WTC11 (cell line): ENCODE data around the gene PAX8.

Experiments
- RELA ChIP-seq: sonication (generic); formaldehyde crosslinking; IDR thresholded peaks from 2 replicates; pipeline ENCODE4 v1.8.1; 2022; ENCODE audit warnings: missing genetic modification reagents, mild to moderate bottlenecking, borderline replicate concordance
- SP1 ChIP-seq: sonication (generic); formaldehyde crosslinking; conservative IDR thresholded peaks from 2 replicates; pipeline ENCODE4 v1.8.1; 2022; ENCODE audit warnings: missing genetic modification reagents
- TEAD4 ChIP-seq: sonication (generic); formaldehyde crosslinking; IDR thresholded peaks from 2 replicates; pipeline ENCODE4 v1.8.0; 2022; ENCODE audit warnings: mild to moderate bottlenecking, missing genetic modification reagents
- USF2 ChIP-seq: sonication (generic); formaldehyde crosslinking; IDR thresholded peaks from 2 replicates; pipeline ENCODE4 v1.8.1; 2023; ENCODE audit warnings: mild to moderate bottlenecking, missing genetic modification reagents, moderate library complexity
- ZNF263 ChIP-seq: sonication (generic); formaldehyde crosslinking; IDR thresholded peaks from 2 replicates; pipeline ENCODE4 v1.8.1; 2022; ENCODE audit warnings: low read depth, mild to moderate bottlenecking, moderate library complexity, missing genetic modification reagents
- TF ChIP-seq, protein P1 (sequence below): sonication (generic); formaldehyde crosslinking; IDR thresholded peaks from 2 replicates; pipeline ENCODE4 v1.8.1; 2022; ENCODE audit warnings: low read depth, missing genetic modification reagents, borderline replicate concordance
- TF ChIP-seq, protein P2 (sequence below): fragments of 200-600 bp; IDR thresholded peaks from 2 replicates; pipeline ENCODE4 v1.8.0; 2022; ENCODE audit warnings: antibody characterized with exemption

DNA sequence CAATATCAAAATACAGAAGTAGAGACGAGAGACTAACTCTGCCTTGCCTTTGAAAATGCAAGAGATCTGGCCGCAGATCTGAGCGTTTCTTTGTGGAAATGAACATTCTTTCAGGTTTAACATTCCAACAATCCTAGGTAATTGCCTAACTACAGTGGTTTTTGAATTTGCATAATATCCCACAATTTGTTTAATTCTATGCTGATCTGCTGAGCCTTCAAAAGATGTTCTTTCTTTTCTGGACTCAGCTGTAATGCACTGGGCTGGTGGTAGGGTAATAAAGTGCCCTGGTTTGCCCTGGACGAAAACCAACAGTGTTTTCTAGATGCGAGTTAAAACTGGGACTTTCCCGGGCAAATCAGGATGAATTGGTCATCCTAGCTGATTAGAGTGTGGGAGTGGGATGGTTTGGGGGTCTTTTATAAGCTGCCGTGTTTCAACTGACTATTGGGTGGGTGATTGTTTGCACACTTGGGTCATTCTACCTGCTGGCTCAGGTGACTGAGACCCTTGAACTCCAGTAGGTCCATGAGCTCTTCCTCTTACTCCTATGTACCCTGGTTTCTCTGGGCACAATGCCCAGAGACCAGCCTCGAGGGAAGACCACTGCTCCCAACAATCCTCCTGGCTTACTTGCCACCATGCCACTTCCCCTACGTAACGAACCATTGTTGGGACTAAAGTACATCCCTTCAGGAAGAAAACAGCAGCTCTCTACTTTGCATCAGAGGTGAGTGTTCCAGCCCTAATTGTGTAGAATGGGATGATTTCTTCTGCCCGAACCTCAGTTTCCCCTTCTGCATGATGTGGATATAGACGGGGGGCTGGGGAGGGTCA lies 3.4 kb upstream of the PAX8 start:
- TF ChIP-seq, protein P1, sequence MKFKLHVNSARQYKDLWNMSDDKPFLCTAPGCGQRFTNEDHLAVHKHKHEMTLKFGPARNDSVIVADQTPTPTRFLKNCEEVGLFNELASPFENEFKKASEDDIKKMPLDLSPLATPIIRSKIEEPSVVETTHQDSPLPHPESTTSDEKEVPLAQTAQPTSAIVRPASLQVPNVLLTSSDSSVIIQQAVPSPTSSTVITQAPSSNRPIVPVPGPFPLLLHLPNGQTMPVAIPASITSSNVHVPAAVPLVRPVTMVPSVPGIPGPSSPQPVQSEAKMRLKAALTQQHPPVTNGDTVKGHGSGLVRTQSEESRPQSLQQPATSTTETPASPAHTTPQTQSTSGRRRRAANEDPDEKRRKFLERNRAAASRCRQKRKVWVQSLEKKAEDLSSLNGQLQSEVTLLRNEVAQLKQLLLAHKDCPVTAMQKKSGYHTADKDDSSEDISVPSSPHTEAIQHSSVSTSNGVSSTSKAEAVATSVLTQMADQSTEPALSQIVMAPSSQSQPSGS (CRISPR knock-in tag), result no peak
- TF ChIP-seq ZNF263 (CRISPR knock-in tag) (no peak), USF2 (CRISPR knock-in tag) (no peak), RELA (CRISPR knock-in tag) (no peak), SP1 (no peak), TEAD4 (CRISPR knock-in tag) (no peak)
- TF ChIP-seq, protein P2, sequence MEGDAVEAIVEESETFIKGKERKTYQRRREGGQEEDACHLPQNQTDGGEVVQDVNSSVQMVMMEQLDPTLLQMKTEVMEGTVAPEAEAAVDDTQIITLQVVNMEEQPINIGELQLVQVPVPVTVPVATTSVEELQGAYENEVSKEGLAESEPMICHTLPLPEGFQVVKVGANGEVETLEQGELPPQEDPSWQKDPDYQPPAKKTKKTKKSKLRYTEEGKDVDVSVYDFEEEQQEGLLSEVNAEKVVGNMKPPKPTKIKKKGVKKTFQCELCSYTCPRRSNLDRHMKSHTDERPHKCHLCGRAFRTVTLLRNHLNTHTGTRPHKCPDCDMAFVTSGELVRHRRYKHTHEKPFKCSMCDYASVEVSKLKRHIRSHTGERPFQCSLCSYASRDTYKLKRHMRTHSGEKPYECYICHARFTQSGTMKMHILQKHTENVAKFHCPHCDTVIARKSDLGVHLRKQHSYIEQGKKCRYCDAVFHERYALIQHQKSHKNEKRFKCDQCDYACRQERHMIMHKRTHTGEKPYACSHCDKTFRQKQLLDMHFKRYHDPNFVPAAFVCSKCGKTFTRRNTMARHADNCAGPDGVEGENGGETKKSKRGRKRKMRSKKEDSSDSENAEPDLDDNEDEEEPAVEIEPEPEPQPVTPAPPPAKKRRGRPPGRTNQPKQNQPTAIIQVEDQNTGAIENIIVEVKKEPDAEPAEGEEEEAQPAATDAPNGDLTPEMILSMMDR, result no peak
